Kidney epithelial cell (primary cell): ENCODE data around the gene LYSMD3. TPM values are rescaled to one million over a fixed set of nuclear protein-coding genes. Genes with fewer than 3 reads are reported as not detected.

ENCODE experiments used
- DNase-seq: peaks from one replicate; pipeline ENCODE4 v3.0.0-alpha.2; 2010; ENCODE audit warnings: low read depth
- H3K27me3 ChIP-seq: 2 replicates; pipeline ENCODE4 v1.6.0; 2011; ENCODE audit warnings: low read length; ENCODE audit not compliant: control insufficient read depth, insufficient read depth
- H3K36me3 ChIP-seq: 2 replicates; pipeline ENCODE4 v1.5.1; 2011; ENCODE audit warnings: low read length; ENCODE audit not compliant: control insufficient read depth, insufficient read depth
- H3K4me3 ChIP-seq: 2 replicates; pipeline ENCODE4 v1.5.1; 2011; ENCODE audit warnings: low read depth, mild to moderate bottlenecking, control low read depth, low read length
- CTCF ChIP-seq: IDR thresholded peaks from 2 replicates; pipeline ENCODE4 v1.5.1; 2011; ENCODE audit warnings: mild to moderate bottlenecking, moderate library complexity, low read length, control low read depth, inconsistent platforms; ENCODE audit not compliant: insufficient read depth, poor library complexity, severe bottlenecking
- total RNA-seq: library from RNA; depleted of rRNA; stranded (reverse); fragments of >200 nt; gene quantifications from 2 replicates; pipeline ENCODE4 v1.2.3, GENCODE V29; 2015

LYSMD3 gene
- total RNA-seq, 1 donor from 2014 or later: 16.2 TPM

- no peak for TF ChIP-seq CTCF
- Histone ChIP-seq H3K36me3 (no peaks in the 10 kb centered on the region), H3K27me3 (no peaks in the 10 kb centered on the region), H3K4me3 (no peak overlapping the region)
- DNase-seq: no peak
Observed at GRCh38 chr5:90565491-90565890, 36.1 kb upstream of the LYSMD3 start.

- no peak for DNase-seq
- no peak overlapping the region for H3K4me3 ChIP-seq
- no peaks in the 10 kb centered on the region for H3K36me3 ChIP-seq
- H3K27me3 ChIP-seq: no peaks in the 10 kb centered on the region
- TF ChIP-seq CTCF: no peak
Observed at GRCh38 chr5:90563108-90563507, 33.7 kb upstream of the LYSMD3 start.

- DNase-seq: no peak
- Histone ChIP-seq H3K4me3 (no peak overlapping the region), H3K27me3 (no peaks in the 10 kb centered on the region), H3K36me3 (no peaks in the 10 kb centered on the region)
- no peak for TF ChIP-seq CTCF
Observed at GRCh38 chr5:90562341-90562740, 33.0 kb upstream of the LYSMD3 start.

- H3K27me3 ChIP-seq: no peaks in the 10 kb centered on the region
- no peaks in the 10 kb centered on the region for H3K36me3 ChIP-seq
- DNase-seq: no peak
- no peak overlapping the region for H3K4me3 ChIP-seq
- TF ChIP-seq CTCF: no peak
Observed at GRCh38 chr5:90561766-90562165, 32.4 kb upstream of the LYSMD3 start.

- Histone ChIP-seq H3K27me3 (no peaks in the 10 kb centered on the region), H3K4me3 (no peak overlapping the region), H3K36me3 (no peaks in the 10 kb centered on the region)
- DNase-seq: no peak
- TF ChIP-seq CTCF: no peak
Observed at GRCh38 chr5:90560771-90561170, 31.4 kb upstream of the LYSMD3 start.

- peak; percentile 73 for DNase-seq
- H3K4me3 ChIP-seq: peak within 1 kb of the TSS; percentile 59
- H3K27me3 ChIP-seq: no peaks in the 10 kb centered on the region
- TF ChIP-seq CTCF: no peak
- no peaks in the 10 kb centered on the region for H3K36me3 ChIP-seq
Observed at GRCh38 chr5:90558344-90559192, 29.2 kb upstream of the LYSMD3 start, which contains the start of gene ADGRV1. Gene ADGRV1, plus strand, starts transcription at chr5:90558797. Its CDS starts 99 bp downstream, at chr5:90558896.
